GM19239 (cell line): Measurements from ENCODE around the gene LEP.
"Not testable (repeated sequence)": the region's sequence is repeated elsewhere in the genome, so short reads cannot be mapped to it uniquely, and the experiment has no call there.

ENCODE experiments used
- DNase-seq: peaks from one replicate; pipeline ENCODE4 v3.0.0; 2011; ENCODE audit warnings: low spot score; ENCODE audit not compliant: insufficient read length
- FAIRE-seq: peaks from 2 replicates; lab custom pipeline; 2011; peaks lifted over from hg19 to GRCh38; lab: Jason Lieb, UNC

LEP gene

DNA sequence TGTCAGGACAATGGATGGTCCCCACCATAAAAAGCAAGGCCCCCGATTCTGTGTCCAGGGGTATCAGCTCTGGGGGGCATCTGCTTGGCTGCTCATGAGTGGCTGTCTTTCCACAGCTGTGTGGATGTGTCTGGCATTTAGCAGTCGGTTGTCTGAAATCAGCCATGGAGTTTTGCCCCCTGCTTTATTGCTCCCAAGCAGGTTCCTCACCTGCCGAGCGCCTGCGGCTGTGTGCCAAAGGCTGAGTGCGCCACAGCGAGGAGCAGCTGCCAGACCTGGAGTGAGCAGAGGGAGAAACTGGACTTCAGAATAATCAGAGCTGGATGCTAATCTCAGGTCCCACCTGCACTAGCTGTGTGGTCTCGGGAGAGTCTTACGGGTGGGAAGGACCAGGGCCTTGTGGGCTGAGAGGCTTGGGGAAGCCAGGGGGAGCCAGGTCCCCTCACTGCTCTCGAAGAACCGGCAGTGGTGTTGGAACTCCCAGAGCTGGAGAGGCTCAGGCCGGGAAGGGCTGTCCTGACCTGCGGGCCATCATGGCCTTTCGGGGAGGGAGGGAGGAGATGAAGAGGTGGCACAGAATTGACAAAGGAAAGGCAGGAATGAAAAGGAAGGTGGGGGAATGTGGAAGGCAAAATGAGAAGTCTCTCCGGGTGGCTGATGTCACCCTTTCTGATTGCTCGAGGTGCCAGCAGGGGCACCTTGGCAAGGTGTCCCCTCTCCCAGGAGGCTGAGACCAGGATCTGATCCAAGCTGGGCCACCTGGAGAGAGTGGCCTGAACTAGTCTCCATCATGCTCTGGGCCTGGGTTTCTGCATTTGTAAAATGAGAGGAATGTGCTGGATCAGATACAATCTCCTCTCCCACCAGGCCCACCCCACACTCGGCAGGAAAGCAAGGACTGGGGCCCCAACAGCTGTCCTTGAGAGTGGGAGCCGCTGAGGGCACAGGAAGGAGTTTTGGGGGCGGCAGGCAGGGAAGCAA lies 30.2 kb upstream of the LEP start:
- FAIRE-seq (no peak), DNase-seq (no peak)

DNA sequence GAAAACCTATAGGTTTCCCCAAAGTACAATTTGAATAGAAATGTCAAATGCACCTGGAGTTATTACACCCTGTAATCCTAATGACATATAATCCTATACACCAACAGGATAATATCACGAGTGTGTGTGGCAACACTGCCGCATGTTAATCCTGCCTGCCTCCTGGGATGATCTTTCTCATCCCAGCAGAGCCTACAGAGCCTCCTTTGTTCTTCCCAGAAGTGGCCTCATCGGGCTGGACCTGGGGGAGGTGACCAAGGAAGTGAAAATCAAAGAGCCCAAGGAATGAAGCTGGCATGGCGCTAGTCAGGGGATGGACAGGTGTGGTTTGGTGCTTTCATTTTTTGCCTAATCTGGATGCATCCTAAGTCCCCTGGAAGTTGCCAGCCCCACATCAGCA lies 29.5 kb upstream of the LEP start:
- no peak for DNase-seq
- FAIRE-seq, result no peak

DNA sequence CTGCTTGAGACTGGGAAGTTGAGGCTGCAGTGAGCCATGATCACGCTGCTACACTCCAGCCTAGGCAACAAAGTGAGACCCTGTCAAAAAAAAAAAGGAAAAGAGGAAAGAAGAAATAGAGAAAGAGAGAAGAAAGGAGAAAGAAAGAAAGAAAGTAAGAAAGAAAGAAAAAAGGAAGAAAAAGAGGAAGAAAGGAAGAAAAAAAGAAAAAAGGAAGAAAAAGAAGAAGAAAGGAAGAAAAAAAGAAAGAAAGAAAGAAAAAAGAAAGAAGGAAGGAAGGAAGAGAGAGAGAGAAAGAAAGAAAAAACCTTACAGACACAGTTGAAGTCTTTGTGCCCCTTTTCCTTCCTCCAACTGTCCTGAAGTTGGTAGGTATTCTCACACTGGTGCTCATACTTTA lies 26.6 kb upstream of the LEP start:
- no peak for FAIRE-seq

DNA sequence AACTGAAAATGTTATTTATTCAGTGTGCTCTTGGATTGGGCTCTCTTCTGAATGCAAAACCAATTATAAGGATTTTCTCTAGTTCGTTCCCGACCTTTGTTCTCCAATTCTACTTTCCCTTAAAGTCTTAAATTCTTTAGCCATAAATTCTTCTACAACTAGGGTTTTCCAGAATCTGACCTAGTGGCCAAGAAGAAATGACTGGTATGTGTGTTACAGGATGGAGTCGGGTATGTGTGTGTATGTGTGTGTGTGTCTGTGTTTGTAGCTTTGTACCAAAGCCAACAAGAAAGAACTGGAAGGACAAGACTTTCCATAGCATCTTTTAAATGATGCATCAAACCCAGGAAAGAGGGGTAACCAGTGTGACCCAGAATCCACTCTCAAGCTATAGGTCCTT lies 25.8 kb upstream of the LEP start:
- DNase-seq (no peak), FAIRE-seq (no peak)

More for the DNA sequence above, 26.6 kb upstream of the LEP start:
- no peak for DNase-seq

DNA sequence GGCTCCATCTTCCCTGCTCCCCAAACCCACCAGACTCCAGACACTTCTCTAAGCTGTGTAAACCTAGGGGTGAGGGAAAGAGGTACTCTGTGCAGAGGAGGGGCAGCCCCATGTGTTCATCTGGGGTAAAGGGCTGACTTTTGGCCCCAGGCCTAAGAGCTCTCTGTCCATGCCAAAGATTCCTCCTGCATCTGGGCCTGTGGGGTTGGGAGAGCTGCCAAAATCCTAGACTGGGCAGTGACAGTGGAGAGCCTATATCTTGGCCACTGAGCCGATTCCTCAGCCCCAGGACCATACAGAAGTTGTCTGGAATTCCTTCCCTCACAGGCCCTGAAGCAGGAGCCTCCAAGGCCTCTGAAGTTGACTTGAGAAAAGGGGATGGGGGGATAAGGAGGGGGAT lies 25.3 kb upstream of the LEP start:
- no peak for FAIRE-seq
- DNase-seq, result no peak

DNA sequence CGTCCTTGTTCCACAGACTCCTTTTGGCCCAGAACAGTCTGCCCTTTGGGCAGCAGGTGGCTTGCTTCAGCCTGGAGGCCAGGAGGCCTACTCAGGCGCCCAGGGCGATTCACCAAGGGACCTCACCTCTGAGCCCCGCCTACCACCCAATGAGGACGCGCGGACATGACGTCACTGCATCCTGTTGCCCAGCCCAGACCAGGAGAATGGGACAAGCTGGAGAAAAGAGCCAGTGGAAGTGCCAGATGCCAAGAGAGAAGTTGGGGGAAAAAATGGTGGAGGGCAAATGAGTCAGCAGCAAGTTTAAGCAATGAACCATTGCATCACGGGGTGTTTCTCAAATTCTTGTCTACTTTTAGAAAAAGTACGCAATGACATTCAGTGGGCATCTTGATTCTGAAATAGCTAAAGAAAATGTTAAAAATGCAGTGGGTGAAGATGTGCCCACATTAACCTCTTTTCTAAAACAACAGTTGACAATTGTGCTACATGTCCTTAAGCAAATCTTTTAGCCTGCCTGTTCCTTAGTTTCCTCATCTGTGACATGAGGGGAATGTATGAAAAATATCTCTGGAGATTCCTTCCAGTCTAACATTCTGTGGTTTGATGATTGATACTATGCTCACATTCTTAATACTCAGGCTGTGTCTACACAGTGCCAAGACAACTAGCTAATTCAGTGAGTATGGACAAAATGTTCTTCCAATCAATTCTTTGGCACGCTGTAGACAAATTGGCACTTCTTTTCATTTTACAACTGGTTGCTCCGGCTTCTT lies 23.9 kb upstream of the LEP start:
- no peak for DNase-seq
- FAIRE-seq, result no peak

DNA sequence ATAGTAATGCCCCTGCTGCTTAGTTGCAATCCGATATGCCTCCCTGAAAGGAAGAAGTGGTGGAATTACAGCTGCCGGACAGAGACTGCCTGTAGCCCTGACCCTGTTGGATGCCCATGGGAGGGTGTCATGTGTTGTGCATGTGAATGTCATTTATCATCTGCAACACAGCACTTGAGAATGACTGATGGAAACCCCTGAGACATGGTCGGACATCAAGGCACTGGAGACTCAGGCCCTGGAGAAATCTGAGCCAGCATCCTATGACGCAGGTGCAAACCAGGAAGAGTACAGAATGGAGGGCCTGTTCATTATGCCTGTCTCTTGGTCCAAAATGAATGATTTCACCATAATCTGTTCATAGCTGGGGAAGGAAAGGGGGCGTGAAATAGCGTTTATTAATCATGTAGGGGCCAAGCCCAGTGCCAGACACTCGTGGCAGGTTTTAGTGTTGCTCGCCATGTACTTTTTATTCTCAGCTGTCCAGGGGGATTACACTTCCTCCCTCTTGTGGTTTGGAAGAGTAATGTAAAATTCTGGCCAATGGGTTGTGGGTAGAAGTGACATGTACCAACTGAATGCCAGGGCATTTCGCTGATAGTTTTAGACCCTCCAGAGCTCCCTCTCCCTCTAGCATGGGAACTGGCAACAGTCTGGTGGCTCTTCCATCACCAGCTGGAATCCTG lies 23.0 kb upstream of the LEP start:
- FAIRE-seq (no peak), DNase-seq (no peak)

DNA sequence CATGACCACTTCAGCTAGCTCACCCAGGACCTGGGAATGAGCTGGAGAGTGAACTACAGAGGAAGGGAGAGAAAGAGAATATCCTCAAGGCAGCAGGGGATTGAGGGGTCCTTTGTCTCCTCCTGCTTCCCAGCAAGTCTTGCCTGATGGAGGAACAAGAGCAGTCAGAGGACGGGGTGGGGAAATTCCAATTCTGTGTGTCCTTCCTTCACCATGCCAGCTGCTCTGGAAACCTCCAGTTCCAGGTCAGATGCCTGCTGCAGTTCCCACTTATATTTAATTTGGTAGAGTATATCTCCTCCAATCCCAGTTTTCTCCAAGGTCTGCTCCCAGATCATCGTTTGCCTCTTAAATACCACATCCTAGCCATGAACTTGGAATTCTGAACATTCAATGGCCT lies 21.4 kb upstream of the LEP start:
- DNase-seq, result no peak
- FAIRE-seq, result no peak

DNA sequence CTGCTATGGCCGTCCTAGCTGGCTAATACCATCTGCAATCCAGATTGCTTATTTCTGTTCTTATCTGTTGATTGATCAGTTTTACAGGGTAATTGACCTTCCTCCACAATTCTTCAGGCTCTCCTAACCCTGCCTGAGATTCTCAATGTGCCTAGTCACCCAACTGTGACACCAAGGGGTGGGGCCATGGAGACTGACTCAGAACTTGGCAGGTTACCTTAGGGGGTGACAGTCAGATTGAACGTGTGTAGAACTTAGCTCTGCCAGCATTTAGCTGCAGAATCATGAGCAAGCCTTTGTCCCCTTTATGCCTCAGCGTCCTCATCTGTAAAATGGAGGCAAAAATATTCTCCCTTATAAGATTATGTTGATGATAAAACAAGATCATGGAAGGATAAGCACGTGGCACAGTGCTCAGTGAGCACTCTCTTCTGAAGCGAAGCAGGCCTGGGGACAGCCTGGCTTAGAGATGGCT lies 19.1 kb upstream of the LEP start:
- DNase-seq, result no peak

DNA sequence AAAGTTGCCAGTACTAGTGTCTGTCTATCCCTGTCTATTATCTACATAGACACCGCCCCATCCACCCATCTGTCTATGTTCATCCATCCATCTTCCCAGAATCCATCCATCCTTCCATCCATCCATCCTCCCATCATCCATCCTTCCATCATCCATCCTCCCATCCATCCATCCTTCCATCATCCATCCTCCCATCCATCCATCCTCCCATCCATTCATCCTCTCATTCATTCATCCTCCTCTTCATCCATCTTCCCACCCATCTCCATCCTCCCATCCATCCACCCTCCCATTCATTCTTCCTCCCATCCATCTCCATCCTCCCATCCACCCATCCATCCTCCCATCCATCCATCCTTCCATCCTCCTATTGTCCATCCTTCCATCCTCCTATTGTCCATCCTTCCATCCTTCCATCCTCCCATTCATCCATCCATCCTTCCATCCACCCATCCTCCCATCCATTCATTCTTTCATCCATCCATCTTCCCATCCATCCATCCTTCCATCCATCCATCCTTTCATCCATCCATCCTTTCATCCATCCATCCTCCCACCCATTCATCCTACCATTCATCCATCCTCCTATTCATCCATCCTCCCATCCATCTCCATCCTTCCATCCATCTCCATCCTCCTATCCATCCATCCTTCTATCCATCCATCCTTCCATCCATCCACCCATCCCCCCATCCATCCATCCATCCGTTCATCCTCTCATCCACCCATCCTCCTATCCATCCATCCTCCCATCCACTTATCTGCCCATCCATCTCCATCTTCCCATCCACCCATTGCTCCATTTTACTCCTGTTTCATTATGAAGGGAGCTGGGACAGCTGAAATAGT lies 14.7 kb upstream of the LEP start:
- FAIRE-seq, result no peak
- DNase-seq, result no peak

More for the DNA sequence above, 19.1 kb upstream of the LEP start:
- no peak for FAIRE-seq

DNA sequence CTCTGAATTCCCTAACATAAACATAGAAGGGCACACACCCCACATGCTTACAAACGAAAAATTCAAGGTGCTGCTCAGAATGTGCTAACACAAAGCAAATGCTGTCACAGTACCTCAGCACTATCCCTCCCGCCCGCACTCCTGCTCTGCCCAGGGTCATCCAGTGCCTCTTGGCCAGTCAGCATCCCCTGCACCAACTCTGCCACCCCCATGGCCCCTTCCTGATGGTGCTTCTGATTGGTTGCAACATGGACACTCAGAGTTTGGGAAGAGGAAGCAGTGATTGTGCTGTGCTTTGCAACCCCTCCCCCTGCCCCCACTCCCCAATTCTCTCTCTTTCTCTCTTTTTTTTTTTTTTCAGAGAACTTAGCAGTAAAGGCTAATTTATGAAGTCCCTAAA lies 13.8 kb upstream of the LEP start:
- DNase-seq, result no peak
- no peak for FAIRE-seq

DNA sequence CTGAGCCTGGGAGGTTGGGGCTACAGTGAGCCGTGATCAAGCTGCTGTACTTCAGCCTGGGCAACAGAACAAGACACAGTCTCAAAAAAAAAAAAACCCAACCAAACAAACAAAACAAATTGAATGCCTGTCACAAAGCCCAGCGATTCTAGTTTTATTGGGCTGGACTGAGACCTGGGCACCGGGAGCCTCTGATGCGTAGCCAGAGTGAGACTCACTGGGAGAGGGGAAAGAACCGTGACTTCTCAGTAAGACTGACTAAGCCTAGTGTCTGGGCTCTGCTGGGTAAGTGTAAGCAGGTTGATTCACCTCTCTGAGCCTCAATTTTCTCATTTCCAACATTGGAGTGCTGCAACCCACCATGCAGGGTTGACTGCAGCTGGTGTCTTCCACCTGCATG lies 10.1 kb upstream of the LEP start:
- DNase-seq, result no peak
- no peak for FAIRE-seq

DNA sequence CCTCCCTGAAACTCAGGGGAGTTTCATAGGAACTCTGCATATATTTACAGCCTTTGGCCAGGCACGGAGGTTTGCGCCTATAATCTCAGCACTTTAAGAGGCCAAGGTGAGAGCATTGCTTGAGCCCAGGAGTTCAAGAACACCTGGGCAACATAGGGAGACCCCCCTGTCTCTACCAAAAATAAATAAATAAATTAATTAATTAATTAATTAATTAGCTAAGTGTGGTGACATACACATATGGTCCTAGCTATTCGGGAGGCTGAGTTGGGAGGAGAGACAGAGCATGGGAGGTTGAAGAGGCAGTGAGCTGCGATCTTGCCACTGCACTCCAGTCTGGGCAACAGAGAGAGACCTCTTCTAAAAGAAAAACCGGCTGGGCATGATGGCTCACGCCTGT lies 9.4 kb upstream of the LEP start:
- FAIRE-seq, result no peak
- DNase-seq, result no peak

DNA sequence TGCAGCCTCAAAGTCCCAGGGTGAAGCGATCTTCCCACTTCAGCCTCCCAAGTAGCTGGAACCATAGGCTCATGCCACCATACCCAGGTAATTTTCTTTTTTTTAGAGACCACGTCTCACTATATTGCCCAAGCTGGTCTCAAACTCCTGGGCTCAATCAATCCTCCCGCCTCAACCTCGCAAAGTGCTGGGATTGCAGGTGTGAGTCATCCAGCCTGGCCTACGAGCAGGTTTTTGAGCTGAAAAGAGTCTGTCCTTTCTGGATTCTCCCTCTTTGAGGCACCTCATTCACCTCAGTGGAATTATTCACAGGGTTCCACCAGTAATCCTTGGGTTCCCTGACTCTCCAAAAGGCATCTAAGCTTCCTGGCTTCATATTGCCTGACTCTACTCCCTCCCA lies 7.6 kb upstream of the LEP start:
- no peak for DNase-seq
- FAIRE-seq, result no peak

DNA sequence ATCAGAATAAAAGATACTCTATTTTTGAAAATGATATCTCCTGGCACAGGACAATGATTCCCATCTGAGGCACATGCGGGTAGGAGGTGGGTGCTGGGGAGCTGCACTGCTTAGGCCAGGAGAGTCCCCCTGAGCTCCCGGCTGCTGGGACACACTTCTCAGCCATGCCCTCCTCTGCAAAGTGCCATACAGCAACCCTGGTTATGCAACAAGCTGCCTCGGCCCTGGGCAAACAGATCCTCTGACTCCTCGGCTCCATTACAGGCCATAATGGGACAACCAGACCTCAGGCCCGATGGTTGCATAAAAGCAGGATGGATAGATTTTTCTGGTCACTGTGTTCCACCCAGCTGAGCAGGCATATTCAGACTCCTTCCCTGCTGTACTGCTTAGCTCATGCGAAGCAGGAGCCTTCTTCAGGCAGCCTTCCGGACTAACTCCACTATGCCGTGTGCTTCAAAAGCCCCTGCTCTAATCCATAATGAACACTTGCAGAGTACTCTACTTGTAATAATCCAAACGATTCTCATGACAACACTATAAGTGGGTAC lies 6.5 kb upstream of the LEP start:
- FAIRE-seq, result no peak
- no peak for DNase-seq

DNA sequence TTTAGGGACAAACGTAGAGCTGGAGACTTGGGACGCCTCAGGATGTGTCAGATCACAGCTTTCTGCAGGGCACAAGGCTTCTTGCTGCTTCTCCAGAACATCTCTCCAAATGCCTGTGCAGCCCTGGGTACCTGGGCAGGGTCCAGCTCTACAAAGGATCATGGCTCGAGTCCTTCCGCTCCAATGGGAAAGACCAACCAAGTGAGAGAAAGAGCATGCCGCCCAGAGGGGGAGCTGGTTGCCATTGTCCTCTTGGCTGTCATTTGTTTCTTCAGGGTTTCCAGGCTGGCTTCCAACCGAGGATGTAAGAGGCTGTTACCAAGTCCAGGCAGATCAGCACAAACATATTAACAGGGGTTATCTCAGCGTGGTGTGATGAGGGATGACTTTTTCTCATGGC lies 5.6 kb upstream of the LEP start:
- FAIRE-seq (no peak), DNase-seq (no peak)

DNA sequence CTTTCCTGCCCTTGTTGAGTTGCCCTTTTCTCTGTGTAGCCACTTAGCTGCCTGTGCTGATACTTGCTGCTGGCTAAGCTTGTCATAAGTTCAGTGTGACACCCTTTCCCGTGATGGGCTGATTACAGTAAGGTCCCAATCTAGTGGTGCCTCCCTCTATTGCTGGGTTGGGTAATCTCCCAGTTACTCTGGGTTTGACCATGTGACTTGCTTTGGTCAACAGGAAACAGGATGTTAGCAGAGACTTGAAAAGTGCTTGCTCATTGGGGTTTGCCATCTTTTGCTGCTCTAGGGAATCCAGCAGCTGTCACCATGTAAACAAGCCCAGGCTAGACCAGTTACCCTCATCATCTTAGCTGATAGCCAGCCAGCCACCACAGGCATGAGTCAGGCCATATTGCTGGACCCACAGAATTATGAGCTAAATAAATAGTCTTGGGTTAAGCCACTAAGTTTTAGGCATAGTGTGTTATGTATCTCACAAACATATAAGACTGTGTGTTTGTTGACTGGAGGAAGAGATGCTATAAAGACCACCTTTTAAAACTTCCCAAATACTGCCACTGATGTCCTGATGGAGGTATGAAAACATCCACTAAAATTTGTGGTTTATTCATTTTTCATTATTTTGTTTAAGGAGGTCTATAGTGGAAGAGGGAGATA lies 4.0 kb upstream of the LEP start:
- DNase-seq (no peak), FAIRE-seq (peak; percentile 11)

DNA sequence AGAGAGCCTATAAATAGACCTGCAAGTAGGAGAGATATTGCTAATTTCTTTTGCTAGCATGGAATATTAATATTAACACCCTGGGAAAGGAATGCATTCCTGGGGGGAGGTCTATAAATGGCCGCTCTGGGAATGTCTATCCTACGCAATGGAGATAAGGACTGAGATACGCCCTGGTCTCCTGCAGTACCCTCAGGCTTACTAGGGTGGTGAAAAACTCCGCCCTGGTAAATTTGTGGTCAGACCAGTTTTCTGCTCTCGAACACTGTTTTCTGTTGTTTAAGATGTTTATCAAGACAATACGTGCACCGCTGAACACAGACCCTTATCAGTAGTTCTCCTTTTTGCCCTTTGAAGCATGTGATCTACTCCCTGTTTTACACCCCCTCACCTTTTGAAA lies 1.9 kb upstream of the LEP start:
- FAIRE-seq, DNase-seq: not testable (repeated sequence)

DNA sequence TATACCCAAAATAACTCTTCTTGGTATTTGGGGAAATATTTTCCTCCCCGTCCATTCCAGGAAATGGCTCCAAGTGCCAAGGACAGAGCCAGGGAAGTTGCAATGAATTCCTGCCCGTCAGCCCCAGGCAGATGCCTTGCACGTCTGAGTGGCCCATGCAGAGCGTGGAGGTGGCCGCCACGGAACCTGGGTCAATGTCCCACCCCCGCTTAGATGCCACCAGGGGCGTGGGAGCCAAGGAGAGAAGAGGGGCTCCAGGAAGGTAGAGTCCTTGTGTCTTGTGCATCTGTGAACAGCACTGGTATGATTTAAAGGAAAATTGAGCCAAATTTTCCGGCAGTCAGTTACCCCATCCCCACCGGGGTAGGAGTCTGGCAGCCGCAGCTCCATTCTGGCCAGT lies 1.6 kb downstream of the LEP start:
- no peak for FAIRE-seq

More for the DNA sequence above, 1.6 kb downstream of the LEP start:
- DNase-seq, result no peak
